NCI-H2171 treated with DMSO at 0.1 percent for 48 hours (cell line): Measurements from ENCODE around the gene BICD1.
"Not testable (repeated sequence)": the region's sequence is repeated elsewhere in the genome, so short reads cannot be mapped to it uniquely, and the experiment has no call there.

ENCODE experiments used
- DNase-seq: peaks from one replicate; lab custom pipeline; 2025; lab: John Stamatoyannopoulos, UW

BICD1 gene

DNA sequence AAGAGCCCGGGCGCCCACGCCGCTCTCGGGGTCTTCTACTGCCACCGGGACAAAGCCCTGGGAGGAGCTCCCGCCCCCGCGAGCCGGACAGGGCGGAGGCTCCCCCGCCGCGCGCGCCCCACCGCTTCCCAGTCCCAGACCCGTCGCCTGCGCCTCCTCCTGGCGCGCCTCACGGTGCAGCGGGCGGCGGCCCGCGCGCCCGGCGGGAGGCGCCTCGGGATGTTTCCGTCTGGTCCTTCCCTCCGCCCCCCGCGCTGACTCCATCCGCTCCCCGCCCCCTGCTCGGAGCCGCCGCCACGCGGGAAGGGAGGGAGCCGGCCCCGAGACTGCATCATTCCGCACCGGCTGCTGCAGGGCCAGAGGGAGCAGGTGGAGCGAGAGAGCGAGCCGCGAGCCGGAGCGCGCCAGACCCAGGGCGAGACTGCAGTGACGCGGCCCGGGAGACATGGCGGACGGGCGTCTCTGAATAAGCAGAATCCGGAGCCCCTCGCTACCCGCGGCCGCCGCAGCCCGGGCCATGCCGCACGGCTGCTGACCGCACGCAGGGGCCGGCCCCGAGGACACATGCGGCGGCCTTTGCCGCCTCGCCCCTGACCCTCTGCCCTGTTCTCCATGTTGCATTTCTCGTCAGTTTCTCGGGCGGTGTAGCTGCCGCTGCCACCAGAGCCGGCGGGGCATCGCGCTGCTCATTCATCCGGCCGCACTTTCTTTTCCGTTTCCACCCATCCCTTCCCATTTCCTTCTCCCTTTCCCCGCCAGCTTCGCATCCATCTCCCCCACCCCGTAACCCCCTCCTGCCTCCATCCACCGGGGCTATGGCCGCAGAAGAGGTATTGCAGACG is at the start of gene BICD1:
BICD1 (plus strand) TSS at position 331 of the 842 bp plus-strand sequence; CDS start at position 816, 485 bp downstream.
- DNase-seq: peak; percentile 90

- DNase-seq: no peak
Measured at GRCh38 chr12:32061033-32061432, 45.6 kb upstream of the BICD1 start.

GRCh38 chr12:32062881-32063280 is 43.8 kb upstream of the BICD1 start:
- no peak for DNase-seq

DNA sequence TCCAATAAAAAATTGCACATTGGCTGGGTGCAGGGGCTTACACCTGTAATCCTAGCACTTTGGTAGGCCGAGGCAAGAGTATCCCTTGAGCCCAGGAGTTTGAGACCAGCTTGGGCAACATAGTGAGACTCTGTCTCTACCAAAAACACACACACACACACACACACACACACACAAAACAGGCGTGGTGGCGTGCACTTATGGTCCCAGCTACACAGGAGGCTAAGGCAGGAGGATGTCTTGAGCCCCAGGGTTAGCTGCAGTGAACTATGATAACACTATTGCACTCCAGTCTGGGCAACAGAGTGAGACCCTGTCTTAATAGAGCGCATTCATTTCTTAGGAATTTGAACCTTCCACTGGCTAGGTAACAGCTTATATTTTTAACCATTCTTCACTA is 42.9 kb upstream of the BICD1 start:
- DNase-seq: no peak

DNA sequence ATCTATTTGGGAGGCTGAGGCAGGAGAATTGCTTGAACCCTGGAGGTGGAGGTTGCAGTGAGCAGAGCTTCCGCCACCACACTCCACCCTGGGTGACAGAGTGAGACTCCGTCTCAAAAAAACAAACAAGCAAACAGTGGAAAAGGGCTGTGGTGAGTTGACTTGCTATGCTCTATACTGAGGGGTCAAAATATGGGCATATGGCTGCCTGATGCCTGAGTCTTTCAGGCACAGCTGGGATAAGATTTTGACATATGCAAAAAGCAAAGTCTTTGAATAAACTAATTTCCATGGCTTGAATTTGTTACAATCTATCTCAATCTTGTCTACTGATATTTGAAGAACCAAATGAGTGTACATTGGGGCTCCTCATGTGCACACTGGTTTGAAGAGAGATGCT is 40.4 kb upstream of the BICD1 start:
- DNase-seq: no peak

DNA sequence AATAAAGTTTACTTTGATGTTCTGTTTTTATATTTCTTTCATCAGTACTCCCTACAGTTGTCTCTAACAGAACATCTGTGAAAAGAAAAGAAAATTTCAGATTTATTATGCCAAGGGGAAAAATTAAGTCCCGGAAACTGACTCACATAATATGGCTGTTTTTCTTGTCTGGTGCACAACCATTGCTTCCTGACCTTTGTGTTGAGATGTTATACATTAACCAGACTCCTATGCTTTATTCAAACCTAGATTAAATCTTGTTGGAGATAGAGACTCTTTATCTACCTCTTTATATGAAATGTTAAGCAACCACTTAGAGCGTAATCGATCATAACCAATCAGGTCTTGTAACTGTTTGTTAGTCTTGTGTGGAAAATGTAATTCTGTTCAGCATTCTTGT is 37.6 kb upstream of the BICD1 start:
- no peak for DNase-seq

- no peak for DNase-seq
Measured at GRCh38 chr12:32069731-32070130, 36.9 kb upstream of the BICD1 start.

- DNase-seq: no peak
Measured at GRCh38 chr12:32070370-32070769, 36.3 kb upstream of the BICD1 start.

- no peak for DNase-seq
Measured at GRCh38 chr12:32072102-32072501, 34.5 kb upstream of the BICD1 start.

- no peak for DNase-seq
Measured at GRCh38 chr12:32074432-32074831, 32.2 kb upstream of the BICD1 start.

- peak; percentile 96 for DNase-seq
Measured at GRCh38 chr12:32076941-32077340, 29.7 kb upstream of the BICD1 start.

GRCh38 chr12:32080435-32080834 is 26.2 kb upstream of the BICD1 start:
- no peak for DNase-seq

DNA sequence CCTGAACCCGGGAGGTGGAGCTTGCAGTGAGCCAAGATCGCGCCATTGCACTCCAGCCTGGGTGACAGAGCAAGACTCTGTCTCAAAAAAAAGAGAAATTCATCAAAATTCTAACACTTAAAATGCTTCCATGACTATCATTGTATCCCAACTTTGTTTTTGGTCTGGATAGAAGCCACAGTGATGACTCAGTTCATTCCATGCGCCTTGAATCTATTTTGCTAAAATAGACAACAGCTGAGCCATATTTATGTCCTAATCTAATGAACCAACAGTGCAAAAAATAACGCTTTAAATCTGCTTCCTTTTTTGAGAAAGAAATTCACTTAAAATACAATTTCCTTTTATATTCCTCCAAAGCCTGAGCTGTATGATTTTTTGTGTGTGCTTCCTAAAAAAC is 23.2 kb upstream of the BICD1 start:
- DNase-seq: no peak

- DNase-seq: no peak
Measured at GRCh38 chr12:32084017-32084688, 22.5 kb upstream of the BICD1 start.

DNA sequence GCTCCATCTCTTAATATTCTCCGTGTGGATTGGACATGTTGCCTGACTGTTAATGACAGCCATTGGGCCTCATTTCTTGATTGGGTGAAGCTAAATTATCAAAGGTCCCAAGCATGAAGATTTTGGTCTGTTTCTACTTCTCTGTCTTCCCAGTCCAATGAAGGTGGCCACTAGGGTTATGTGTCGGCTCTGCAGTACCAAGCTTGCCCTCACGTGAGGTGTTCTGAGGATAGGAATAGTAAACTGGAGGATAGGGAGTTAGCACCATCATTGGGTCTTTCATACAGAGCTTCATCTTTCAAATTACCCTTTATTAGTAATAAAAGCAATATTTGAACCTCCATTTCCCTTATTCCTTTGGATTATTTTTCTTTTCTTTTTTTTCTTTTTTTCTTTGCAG is 21.9 kb upstream of the BICD1 start:
- DNase-seq: no peak

DNA sequence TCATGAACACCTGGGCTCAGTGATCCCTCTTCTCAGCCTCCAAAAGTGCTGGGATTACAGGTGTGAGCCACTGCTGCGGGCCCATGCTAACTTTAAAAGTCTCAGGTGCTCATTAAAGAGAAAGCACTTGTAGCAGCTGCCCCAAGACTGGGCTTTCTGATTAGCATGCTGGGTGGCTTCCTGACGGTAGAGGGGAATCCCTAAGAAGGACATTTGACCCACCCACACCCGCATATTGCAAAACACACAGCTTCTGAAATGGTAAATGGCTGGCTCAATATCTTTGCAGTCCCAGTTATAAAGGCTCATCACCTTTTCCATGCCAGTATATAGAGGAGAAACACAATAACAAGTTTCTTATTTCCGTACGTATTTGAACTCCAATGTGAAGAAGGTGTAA is 19.3 kb upstream of the BICD1 start:
- no peak for DNase-seq

DNA sequence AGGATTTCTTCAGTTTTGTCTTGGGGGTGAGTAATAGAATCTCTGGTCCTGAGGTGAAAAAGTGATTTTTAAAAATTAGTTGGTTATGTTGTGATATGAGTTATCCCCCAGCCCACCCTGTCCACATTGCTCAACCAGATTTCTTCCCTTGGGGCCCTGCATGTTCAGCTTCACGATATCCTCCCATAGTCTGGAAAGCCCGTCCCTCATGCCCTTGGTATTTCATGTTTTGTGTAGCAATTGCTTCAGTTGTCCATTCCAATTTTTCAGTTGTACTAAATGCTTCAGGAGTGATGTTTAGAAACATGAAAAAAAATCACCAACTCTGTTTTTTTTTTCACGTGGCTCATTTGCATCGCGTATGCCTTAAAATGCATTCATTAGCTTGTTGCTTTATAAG is 17.5 kb upstream of the BICD1 start:
- DNase-seq: no peak

- no peak for DNase-seq
Measured at GRCh38 chr12:32089586-32089985, 17.1 kb upstream of the BICD1 start.

DNA sequence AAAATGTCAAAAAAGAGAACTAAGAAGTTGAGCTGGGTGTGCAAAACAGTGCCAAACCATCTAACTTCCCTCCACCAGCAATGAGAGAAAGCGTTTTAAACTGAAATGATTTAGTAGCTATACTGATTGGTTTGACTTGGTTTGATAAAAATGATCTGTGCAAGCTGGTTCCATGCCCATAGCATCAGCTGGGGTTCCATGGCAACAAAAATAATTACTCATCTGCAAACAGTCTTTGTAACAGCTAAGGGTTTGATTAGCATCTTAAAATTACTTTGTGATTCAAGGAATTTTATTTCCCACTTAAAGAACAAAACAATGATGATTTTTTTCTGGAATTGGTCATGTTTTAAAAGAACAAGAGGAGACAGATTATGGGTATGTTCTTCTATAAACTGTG is 15.0 kb upstream of the BICD1 start:
- no peak for DNase-seq

DNA sequence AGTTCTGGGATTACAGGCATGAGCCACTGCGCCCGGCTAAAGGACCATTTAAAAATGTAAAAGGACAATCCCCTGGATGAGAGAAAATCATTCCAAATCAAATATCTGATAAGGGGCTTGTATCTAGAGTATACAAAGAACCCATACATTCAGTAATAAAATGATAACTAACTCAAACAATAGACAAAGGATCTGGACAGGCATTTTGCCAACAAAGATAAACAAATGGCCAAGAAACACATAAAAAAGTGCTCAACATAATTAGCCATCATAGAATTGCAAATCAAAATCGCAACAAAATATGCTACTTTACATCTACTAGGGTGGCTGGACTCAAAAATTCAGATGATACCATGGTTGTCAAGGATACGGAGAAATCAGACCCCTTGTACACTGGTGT is 8.5 kb upstream of the BICD1 start:
- no peak for DNase-seq

- DNase-seq: not testable (repeated sequence)
Measured at GRCh38 chr12:32099275-32099674, 7.4 kb upstream of the BICD1 start.

DNA sequence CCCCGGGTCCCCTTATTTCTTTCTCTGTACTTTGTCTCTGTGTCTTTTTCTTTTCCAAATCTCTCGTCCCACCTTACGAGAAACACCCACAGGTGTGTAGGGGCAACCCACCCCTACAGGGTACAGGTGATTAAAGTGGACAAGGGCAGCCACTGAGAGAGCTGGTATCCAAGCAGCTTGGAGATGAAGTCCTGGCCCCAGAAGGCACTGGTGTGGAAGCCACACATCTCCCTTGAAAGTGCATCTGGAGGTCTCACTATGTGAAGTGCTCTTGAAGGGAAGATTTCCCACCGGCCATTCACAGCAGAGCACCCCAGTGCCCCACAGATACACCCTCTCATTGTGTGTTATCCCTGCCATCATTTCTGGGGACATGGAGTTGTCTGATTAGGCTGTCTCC is 6.3 kb upstream of the BICD1 start:
- DNase-seq: no peak

- DNase-seq: no peak
Measured at GRCh38 chr12:32100888-32101287, 5.8 kb upstream of the BICD1 start.

DNA sequence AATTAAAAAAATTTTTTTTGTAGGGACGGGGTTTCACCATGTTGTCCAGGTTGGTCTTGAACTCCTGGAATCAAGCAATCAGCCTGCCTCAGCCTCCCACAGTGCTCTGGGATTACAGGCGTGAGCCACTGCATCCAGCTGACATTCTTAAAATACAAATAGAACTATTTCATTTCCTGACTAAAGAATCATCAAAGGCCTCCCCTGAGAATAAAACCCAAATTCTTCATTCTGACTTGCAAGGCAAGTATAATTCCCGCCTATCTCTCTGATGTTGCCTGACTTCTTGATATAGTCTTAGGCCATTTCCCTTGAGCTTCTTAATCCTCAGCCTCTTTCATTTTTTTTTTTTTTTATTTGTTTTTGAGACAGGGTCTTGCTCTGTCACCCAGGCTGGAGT is 4.4 kb upstream of the BICD1 start:
- no peak for DNase-seq
